ENCODE measurements around the gene TBC1D14.

TBC1D14 gene

DNA sequence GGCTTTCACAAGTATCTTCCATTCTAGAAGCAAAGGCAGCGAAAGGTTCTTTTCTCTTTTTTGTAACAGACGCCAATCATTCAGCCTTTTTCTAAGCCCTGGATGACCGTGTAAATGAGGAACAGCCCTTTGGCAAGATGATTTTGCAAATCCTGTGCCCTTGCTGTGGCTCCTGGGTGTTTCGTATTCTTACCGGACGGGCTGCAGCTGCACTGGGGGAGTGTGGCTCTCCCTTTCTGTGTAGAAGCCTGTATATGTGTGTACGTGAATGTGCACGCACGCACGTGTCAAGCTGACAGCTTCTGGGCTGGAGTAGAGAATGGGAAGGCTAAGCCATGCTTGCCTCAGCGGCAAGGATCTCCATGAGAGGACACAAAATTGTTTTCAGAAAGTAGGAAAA lies 150.0 kb downstream of the TBC1D14 start:
- ATAC-seq, result no peak
- TF ChIP-seq ZNF565 (CRISPR knock-in tag; conservative IDR thresholded peaks at IDR 0.05; ENCODE audit: low read depth) (no peak), ISL1 (CRISPR knock-in tag; IDR thresholded peaks at IDR 0.05) (no peak), SNAI2 (CRISPR knock-in tag; IDR thresholded peaks at IDR 0.05) (no peak), ZFP30 (CRISPR knock-in tag; IDR thresholded peaks at IDR 0.05) (no peak), PPARA (CRISPR knock-in tag; IDR thresholded peaks at IDR 0.05; ENCODE audit: borderline replicate concordance) (no peak), ZC3H10 (CRISPR knock-in tag; IDR thresholded peaks at IDR 0.05) (no peak), ESRRG (CRISPR knock-in tag; IDR thresholded peaks at IDR 0.05) (no peak), ARNTL (CRISPR knock-in tag; IDR thresholded peaks at IDR 0.05; ENCODE audit: borderline replicate concordance, low read depth) (no peak), ZFP3 (CRISPR knock-in tag; IDR thresholded peaks at IDR 0.05) (no peak), BACH2 (CRISPR knock-in tag; IDR thresholded peaks at IDR 0.05; ENCODE audit: borderline replicate concordance) (no peak), ZNF8 (CRISPR knock-in tag; IDR thresholded peaks at IDR 0.05) (no peak), TOX (CRISPR knock-in tag; IDR thresholded peaks at IDR 0.05; ENCODE audit: borderline replicate concordance) (no peak), TCF4 (CRISPR knock-in tag; IDR thresholded peaks at IDR 0.05; ENCODE audit: borderline replicate concordance) (no peak), OSR1 (CRISPR knock-in tag; IDR thresholded peaks at IDR 0.05) (no peak)
- TF ChIP-seq, protein P1, sequence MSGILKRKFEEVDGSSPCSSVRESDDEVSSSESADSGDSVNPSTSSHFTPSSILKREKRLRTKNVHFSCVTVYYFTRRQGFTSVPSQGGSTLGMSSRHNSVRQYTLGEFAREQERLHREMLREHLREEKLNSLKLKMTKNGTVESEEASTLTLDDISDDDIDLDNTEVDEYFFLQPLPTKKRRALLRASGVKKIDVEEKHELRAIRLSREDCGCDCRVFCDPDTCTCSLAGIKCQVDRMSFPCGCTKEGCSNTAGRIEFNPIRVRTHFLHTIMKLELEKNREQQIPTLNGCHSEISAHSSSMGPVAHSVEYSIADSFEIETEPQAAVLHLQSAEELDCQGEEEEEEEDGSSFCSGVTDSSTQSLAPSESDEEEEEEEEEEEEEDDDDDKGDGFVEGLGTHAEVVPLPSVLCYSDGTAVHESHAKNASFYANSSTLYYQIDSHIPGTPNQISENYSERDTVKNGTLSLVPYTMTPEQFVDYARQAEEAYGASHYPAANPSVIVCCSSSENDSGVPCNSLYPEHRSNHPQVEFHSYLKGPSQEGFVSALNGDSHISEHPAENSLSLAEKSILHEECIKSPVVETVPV (CRISPR knock-in tag; IDR thresholded peaks at IDR 0.05), result no peak
- TF ChIP-seq, protein P2, sequence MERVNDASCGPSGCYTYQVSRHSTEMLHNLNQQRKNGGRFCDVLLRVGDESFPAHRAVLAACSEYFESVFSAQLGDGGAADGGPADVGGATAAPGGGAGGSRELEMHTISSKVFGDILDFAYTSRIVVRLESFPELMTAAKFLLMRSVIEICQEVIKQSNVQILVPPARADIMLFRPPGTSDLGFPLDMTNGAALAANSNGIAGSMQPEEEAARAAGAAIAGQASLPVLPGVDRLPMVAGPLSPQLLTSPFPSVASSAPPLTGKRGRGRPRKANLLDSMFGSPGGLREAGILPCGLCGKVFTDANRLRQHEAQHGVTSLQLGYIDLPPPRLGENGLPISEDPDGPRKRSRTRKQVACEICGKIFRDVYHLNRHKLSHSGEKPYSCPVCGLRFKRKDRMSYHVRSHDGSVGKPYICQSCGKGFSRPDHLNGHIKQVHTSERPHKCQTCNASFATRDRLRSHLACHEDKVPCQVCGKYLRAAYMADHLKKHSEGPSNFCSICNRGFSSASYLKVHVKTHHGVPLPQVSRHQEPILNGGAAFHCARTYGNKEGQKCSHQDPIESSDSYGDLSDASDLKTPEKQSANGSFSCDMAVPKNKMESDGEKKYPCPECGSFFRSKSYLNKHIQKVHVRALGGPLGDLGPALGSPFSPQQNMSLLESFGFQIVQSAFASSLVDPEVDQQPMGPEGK (CRISPR knock-in tag; IDR thresholded peaks at IDR 0.05; ENCODE audit: borderline replicate concordance), result no peak

DNA sequence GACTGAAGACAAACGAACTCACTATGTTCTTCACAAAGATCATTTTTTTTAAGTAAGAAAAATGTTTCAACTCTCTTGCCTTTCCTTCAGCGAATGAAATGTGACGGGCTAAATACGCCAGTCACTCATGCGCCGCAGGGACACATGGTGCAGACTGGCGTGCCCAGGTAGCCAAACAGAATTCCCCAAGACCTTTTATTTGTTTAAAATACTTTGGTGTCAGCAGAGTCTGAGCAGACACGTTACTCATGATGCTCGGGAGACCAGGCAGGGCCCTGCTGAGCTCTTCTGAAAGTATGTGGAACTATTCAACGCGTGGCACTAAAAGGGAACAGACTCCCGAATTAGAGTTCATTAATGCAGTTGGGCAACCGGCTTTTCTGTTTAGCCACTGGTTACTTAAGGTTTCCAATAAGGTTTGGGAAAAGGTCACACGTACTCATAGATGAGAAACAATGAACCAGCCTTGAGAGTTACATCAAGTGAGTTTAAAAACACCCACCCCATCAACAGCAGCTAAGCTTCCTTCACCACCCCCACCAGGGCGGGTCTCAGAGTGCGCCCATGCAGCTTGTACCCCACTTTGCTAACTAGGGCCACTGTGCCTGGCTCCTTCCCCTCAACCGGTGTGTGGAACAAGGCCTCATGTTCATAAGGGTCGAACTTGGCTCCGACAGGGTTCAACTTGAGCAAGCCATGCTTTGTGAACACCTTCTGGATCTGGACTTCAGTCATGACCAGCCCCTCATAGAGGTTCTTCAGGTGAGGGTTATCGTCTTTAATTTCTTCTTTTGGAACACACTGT lies 150.9 kb downstream of the TBC1D14 start:
- TF ChIP-seq TCF4 (CRISPR knock-in tag; IDR thresholded peaks at IDR 0.05; ENCODE audit: borderline replicate concordance), result no peak
- no peak for TF ChIP-seq TOX (CRISPR knock-in tag; IDR thresholded peaks at IDR 0.05; ENCODE audit: borderline replicate concordance)
- TF ChIP-seq PPARA (CRISPR knock-in tag; IDR thresholded peaks at IDR 0.05; ENCODE audit: borderline replicate concordance), result no peak
- no peak for TF ChIP-seq BACH2 (CRISPR knock-in tag; IDR thresholded peaks at IDR 0.05; ENCODE audit: borderline replicate concordance)
- no peak for TF ChIP-seq OSR1 (CRISPR knock-in tag; IDR thresholded peaks at IDR 0.05)
- no peak for TF ChIP-seq ZFP3 (CRISPR knock-in tag; IDR thresholded peaks at IDR 0.05)
- TF ChIP-seq, protein P3, sequence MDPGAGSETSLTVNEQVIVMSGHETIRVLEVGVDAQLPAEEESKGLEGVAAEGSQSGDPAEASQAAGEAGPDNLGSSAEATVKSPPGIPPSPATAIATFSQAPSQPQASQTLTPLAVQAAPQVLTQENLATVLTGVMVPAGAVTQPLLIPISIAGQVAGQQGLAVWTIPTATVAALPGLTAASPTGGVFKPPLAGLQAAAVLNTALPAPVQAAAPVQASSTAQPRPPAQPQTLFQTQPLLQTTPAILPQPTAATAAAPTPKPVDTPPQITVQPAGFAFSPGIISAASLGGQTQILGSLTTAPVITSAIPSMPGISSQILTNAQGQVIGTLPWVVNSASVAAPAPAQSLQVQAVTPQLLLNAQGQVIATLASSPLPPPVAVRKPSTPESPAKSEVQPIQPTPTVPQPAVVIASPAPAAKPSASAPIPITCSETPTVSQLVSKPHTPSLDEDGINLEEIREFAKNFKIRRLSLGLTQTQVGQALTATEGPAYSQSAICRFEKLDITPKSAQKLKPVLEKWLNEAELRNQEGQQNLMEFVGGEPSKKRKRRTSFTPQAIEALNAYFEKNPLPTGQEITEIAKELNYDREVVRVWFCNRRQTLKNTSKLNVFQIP (CRISPR knock-in tag; IDR thresholded peaks at IDR 0.05; ENCODE audit: borderline replicate concordance, low read depth), result no peak
- no peak for TF ChIP-seq GLIS3 (CRISPR knock-in tag; IDR thresholded peaks at IDR 0.05)
- no peak for TF ChIP-seq SNAI2 (CRISPR knock-in tag; IDR thresholded peaks at IDR 0.05)
- no peak for TF ChIP-seq ZFP30 (CRISPR knock-in tag; IDR thresholded peaks at IDR 0.05)
- TF ChIP-seq, protein P1 (CRISPR knock-in tag; IDR thresholded peaks at IDR 0.05), result no peak
- no peak for TF ChIP-seq ZNF8 (CRISPR knock-in tag; IDR thresholded peaks at IDR 0.05)
- TF ChIP-seq ISL1 (CRISPR knock-in tag; IDR thresholded peaks at IDR 0.05), result no peak
- no peak for TF ChIP-seq ZNF70 (CRISPR knock-in tag; IDR thresholded peaks at IDR 0.05)
- TF ChIP-seq, protein P4, sequence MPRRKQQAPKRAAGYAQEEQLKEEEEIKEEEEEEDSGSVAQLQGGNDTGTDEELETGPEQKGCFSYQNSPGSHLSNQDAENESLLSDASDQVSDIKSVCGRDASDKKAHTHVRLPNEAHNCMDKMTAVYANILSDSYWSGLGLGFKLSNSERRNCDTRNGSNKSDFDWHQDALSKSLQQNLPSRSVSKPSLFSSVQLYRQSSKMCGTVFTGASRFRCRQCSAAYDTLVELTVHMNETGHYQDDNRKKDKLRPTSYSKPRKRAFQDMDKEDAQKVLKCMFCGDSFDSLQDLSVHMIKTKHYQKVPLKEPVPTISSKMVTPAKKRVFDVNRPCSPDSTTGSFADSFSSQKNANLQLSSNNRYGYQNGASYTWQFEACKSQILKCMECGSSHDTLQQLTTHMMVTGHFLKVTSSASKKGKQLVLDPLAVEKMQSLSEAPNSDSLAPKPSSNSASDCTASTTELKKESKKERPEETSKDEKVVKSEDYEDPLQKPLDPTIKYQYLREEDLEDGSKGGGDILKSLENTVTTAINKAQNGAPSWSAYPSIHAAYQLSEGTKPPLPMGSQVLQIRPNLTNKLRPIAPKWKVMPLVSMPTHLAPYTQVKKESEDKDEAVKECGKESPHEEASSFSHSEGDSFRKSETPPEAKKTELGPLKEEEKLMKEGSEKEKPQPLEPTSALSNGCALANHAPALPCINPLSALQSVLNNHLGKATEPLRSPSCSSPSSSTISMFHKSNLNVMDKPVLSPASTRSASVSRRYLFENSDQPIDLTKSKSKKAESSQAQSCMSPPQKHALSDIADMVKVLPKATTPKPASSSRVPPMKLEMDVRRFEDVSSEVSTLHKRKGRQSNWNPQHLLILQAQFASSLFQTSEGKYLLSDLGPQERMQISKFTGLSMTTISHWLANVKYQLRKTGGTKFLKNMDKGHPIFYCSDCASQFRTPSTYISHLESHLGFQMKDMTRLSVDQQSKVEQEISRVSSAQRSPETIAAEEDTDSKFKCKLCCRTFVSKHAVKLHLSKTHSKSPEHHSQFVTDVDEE (CRISPR knock-in tag; IDR thresholded peaks at IDR 0.05), result no peak
- TF ChIP-seq, protein P2 (CRISPR knock-in tag; IDR thresholded peaks at IDR 0.05; ENCODE audit: borderline replicate concordance), result no peak
- no peak for TF ChIP-seq ZNF565 (CRISPR knock-in tag; conservative IDR thresholded peaks at IDR 0.05; ENCODE audit: low read depth)
- no peak for TF ChIP-seq ARNTL (CRISPR knock-in tag; IDR thresholded peaks at IDR 0.05; ENCODE audit: borderline replicate concordance, low read depth)
- no peak for ATAC-seq
